Kidney (tissue), 14 donors: ENCODE results near the gene CD163L1. TPM values are rescaled to one million over a fixed set of nuclear protein-coding genes. Genes with fewer than 3 reads are reported as not detected.

ENCODE experiments used
- DNase-seq, 5 donors: peaks; one replicate each; pipeline ENCODE4 v3.0.0-alpha.2; 2013 to 2020
- FAIRE-seq: peaks from 2 replicates; lab custom pipeline; 2012; peaks lifted over from hg19 to GRCh38; lab: Jason Lieb, UNC
- H3K27ac ChIP-seq, 2 donors: one replicate each; pipeline ENCODE4 v1.7.0; 2013; ENCODE audit warnings: low read depth in 2 of 2, low read length in 2 of 2, inconsistent platforms in 1 of 2
- H3K27me3 ChIP-seq: one replicate; pipeline ENCODE4 v1.7.1; 2013; ENCODE audit warnings: low read length, inconsistent platforms; ENCODE audit not compliant: control insufficient read depth, insufficient read depth
- H3K36me3 ChIP-seq, 3 donors: one replicate each; pipeline versions ENCODE4 v1.7.0 to v1.7.1; 2013; ENCODE audit warnings: low read length in 3 of 3, control low read depth in 1 of 3, inconsistent platforms in 1 of 3; ENCODE audit not compliant: insufficient read depth in 3 of 3, control insufficient read depth in 2 of 3
- H3K4me1 ChIP-seq, 3 donors: one replicate each; pipeline versions ENCODE4 v1.7.0 to v1.7.1; 2013; ENCODE audit warnings: low read length in 3 of 3, inconsistent platforms in 1 of 3, low read depth in 1 of 3; ENCODE audit not compliant: control insufficient read depth in 2 of 3, insufficient read depth in 2 of 3
- H3K4me3 ChIP-seq, 3 donors: one replicate each; pipeline versions ENCODE4 v1.7.0 to v1.8.1; 2013; ENCODE audit warnings: low read length in 3 of 3, control low read depth in 1 of 3, inconsistent platforms in 1 of 3
- H3K9ac ChIP-seq, 3 donors: one replicate each; pipeline versions ENCODE4 v1.7.0 to v1.7.1; 2013; ENCODE audit warnings: low read length in 3 of 3, control low read depth in 1 of 3, inconsistent platforms in 1 of 3
- H3K9me3 ChIP-seq, 3 donors: one replicate each; pipeline versions ENCODE4 v1.7.0 to v1.7.1; 2013; ENCODE audit warnings: low read length in 3 of 3, control low read depth in 1 of 3, inconsistent platforms in 1 of 3; ENCODE audit not compliant: control insufficient read depth in 2 of 3, insufficient read depth in 1 of 3
- intact Hi-C: fragments of 100-400 bp; cut with DNase I; formaldehyde crosslinking; loops from one replicate; pipeline ENCODE4 v1.11.1; 2022
- polyA plus RNA-seq: library from polyadenylated mRNA; stranded (reverse); fragments of 350-450 nt; fragmentation: Illumina TruSeq; extraction: RNeasy Lipid Tissue Mini Kit (QIAGEN cat#74804); gene quantifications from one replicate; pipeline ENCODE4 v1.2.3, GENCODE V29; 2014; ENCODE audit warnings: low read depth, low replicate concordance; ENCODE audit not compliant: insufficient read depth
- total RNA-seq: library from RNA; stranded (reverse); fragmentation: NEBNext Ultra II Directional; extraction: Animal tissue kit (Norgen Biotek cat#: 25700); gene quantifications from one replicate; pipeline ENCODE4 v1.2.1, GENCODE V29; 2021
- TF ChIP-seq, protein P1 (sequence below): IDR thresholded peaks from 3 replicates; pipeline ENCODE4 v1.5.1; 2012; ENCODE audit warnings: mild to moderate bottlenecking, moderate library complexity, borderline replicate concordance; ENCODE audit not compliant: insufficient read depth; ENCODE audit errors: extremely low read depth
- donor health status: control.
- donor health status: control.
- donor health status: control.
- donor health status: control.
- donor health status: control.
- donor health status: DM: yes; HTN: yes; CAD: no.
- donor health status: Normal renal cell carcinoma (clear cell type).

Gene CD163L1
- total and polyA plus RNA-seq, 2 donors from 2014 or later: 7.0 to 8.5 TPM

DNA sequence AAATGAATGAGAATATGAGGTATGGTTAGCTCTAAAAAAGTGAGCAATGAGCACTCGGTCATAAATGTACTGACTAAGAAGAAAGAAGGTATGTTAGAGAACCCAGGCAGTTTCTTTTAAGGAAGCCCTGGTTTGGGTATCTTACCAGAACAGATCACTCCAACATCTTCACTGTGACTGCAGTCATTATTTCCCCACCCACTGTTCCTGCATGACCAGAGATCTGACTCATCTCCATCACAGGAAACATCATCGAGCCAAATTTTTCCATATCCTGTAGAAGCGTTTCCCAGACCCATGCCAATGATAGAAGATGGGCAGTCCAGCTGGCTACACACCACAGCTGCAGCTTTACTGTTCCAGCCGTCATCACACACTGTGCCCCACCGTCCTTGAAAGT, 48.0 kb downstream of the CD163L1 start:
- TF ChIP-seq, protein P1, sequence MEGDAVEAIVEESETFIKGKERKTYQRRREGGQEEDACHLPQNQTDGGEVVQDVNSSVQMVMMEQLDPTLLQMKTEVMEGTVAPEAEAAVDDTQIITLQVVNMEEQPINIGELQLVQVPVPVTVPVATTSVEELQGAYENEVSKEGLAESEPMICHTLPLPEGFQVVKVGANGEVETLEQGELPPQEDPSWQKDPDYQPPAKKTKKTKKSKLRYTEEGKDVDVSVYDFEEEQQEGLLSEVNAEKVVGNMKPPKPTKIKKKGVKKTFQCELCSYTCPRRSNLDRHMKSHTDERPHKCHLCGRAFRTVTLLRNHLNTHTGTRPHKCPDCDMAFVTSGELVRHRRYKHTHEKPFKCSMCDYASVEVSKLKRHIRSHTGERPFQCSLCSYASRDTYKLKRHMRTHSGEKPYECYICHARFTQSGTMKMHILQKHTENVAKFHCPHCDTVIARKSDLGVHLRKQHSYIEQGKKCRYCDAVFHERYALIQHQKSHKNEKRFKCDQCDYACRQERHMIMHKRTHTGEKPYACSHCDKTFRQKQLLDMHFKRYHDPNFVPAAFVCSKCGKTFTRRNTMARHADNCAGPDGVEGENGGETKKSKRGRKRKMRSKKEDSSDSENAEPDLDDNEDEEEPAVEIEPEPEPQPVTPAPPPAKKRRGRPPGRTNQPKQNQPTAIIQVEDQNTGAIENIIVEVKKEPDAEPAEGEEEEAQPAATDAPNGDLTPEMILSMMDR: no peak
- no peak for FAIRE-seq

DNA sequence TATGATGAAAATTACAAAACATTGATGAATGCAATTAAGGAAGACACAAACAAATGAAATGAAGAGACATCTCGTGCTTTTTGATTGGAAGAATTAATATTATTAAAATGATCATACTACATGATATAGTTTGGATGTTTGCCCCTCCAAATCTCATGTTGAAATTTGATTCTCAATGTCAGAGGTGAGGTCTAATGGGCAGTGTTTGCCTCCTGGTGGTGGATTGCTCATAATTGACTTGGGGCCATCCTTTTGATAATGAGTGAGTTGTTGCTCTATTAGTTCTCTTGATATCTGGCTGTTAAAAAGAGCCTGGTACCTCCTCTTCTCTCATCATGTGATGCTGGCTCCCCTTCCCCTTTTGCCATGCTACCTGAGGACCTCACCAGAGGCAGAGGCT, 56.7 kb downstream of the CD163L1 start:
- no peak for FAIRE-seq
- peaks cover 0 to 3% (median 2%) of the 10 kb centered on the region in 3 donors for H3K9me3 ChIP-seq
- no peaks in the 10 kb centered on the region for H3K36me3 ChIP-seq
- no peak overlapping the region for H3K27ac ChIP-seq
- TF ChIP-seq, protein P1: no peak
- intact Hi-C loops: no loop called here
- no peak overlapping the region for H3K9ac ChIP-seq
- no peak for DNase-seq
- no peaks in the 10 kb centered on the region for H3K4me1 ChIP-seq
- no peak overlapping the region for H3K4me3 ChIP-seq
- H3K27me3 ChIP-seq: no peaks in the 10 kb centered on the region

More for the DNA sequence above, 48.0 kb downstream of the CD163L1 start:
- Histone ChIP-seq H3K4me1 (no peaks in the 10 kb centered on the region), H3K9ac (no peak overlapping the region), H3K27ac (no peak overlapping the region), H3K27me3 (no peaks in the 10 kb centered on the region), H3K9me3 (no peaks in the 10 kb centered on the region), H3K4me3 (no peak overlapping the region), H3K36me3 (no peaks in the 10 kb centered on the region)
- no peak for DNase-seq
- intact Hi-C loops: no loop called here

DNA sequence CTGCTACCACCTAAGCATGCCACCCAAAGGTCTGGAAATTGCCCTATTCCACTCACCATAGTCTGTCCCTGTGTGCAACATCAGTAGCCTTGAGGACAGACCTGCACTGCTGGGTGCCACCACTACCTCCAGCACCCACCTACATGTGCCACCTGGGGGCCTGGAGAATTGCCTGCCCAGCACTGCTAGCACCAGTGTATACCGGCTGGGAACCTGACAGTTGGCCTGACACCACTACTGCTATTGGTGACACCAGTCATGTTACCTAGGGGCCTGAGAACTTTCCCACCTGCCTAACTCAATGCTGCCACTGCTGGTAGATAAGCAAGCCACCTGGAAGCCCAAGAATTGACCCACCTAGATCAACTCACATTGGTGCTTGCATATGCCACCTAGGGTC, 60.8 kb downstream of the CD163L1 start:
- H3K9ac ChIP-seq: no peak overlapping the region
- no peak for FAIRE-seq
- no peak for DNase-seq
- intact Hi-C loops: no loop called here
- no peaks in the 10 kb centered on the region for H3K4me1 ChIP-seq
- TF ChIP-seq, protein P1: no peak
- no peaks in the 10 kb centered on the region for H3K36me3 ChIP-seq
- H3K9me3 ChIP-seq: peaks cover 0 to 6% (median 2%) of the 10 kb centered on the region in 3 donors
- H3K4me3 ChIP-seq: no peak overlapping the region
- no peaks in the 10 kb centered on the region for H3K27me3 ChIP-seq
- H3K27ac ChIP-seq: no peak overlapping the region

DNA sequence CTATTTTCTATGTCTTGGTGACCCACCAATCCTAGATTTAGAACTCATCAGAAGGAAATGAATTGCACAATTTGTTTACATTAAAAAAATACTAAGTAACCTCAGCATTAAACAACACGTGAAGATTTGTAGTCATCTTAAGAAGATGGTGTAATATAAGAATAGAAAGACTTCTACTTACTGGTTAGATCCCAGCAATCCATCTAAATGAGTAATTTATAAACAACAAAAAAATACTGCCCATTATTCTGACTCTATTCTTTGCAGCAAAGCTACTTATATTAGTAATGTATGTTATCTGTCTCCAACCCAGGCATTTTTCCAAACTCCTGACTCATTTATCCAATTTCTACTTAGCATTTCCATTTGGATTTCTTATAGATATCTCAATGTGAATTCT, 67.8 kb downstream of the CD163L1 start:
- TF ChIP-seq, protein P1: no peak
- Histone ChIP-seq H3K9ac (no peak overlapping the region), H3K27ac (no peak overlapping the region), H3K4me3 (no peak overlapping the region), H3K36me3 (no peaks in the 10 kb centered on the region), H3K4me1 (no peaks in the 10 kb centered on the region), H3K9me3 (peaks cover 0 to 4% (median 0%) of the 10 kb centered on the region in 3 donors), H3K27me3 (no peaks in the 10 kb centered on the region)
- intact Hi-C loops: no loop called here
- DNase-seq (no peak), FAIRE-seq (no peak)
